GM19351 (cell line): ENCODE results near the gene NEK7.

Experiments
- ATAC-seq: cut with Tn5 transposase; IDR thresholded peaks from one replicate; pipeline ENCODE4 v1.9.1; 2021; ENCODE audit warnings: mild to moderate bottlenecking, moderate library complexity; ENCODE audit not compliant: unreplicated experiment

NEK7 gene

GRCh38 chr1:198141668-198142351 lies 15.0 kb upstream of the NEK7 start:
- ATAC-seq: no peak

GRCh38 chr1:198143797-198144196 lies 13.0 kb upstream of the NEK7 start:
- peak; percentile 75 for ATAC-seq

GRCh38 chr1:198147216-198147615 lies 9.6 kb upstream of the NEK7 start:
- no peak for ATAC-seq

GRCh38 chr1:198150369-198150768 lies 6.4 kb upstream of the NEK7 start:
- no peak for ATAC-seq

- ATAC-seq: no peak
Observed at GRCh38 chr1:198151688-198152087, 5.1 kb upstream of the NEK7 start.

- ATAC-seq: no peak
Observed at GRCh38 chr1:198153103-198153502, 3.7 kb upstream of the NEK7 start.

- ATAC-seq: no peak
Observed at GRCh38 chr1:198153804-198154203, 3.0 kb upstream of the NEK7 start.

- ATAC-seq: no peak
Observed at GRCh38 chr1:198155253-198155652, 1.5 kb upstream of the NEK7 start.

- peak; percentile 29 for ATAC-seq
Observed at GRCh38 chr1:198156111-198156744, 570 bp upstream of the NEK7 start.

GRCh38 chr1:198157241-198157846 lies 546 bp downstream of the NEK7 start:
- peak; percentile 42 for ATAC-seq

- ATAC-seq: no peak
Observed at GRCh38 chr1:198157847-198158725, 1.3 kb downstream of the NEK7 start.

- peak; percentile 59 for ATAC-seq
Observed at GRCh38 chr1:198158735-198159589, 2.2 kb downstream of the NEK7 start.

GRCh38 chr1:198160222-198160621 lies 3.4 kb downstream of the NEK7 start:
- ATAC-seq: no peak

- ATAC-seq: no peak
Observed at GRCh38 chr1:198160946-198161614, 4.3 kb downstream of the NEK7 start.

- ATAC-seq: no peak
Observed at GRCh38 chr1:198161718-198162090, 4.9 kb downstream of the NEK7 start.

- ATAC-seq: peak; percentile 24
Observed at GRCh38 chr1:198162091-198162767, 5.4 kb downstream of the NEK7 start.

GRCh38 chr1:198165927-198166647 lies 9.3 kb downstream of the NEK7 start:
- ATAC-seq: peak; percentile 32

GRCh38 chr1:198166900-198167299 lies 10.1 kb downstream of the NEK7 start:
- no peak for ATAC-seq
